GM21737 (cell line): ENCODE data around the gene CCDC192.

Experiments used
- ATAC-seq: cut with Tn5 transposase; IDR thresholded peaks from one replicate; pipeline ENCODE4 v1.9.1; 2021; ENCODE audit warnings: mild to moderate bottlenecking, moderate library complexity; ENCODE audit not compliant: unreplicated experiment

The CCDC192 gene

DNA sequence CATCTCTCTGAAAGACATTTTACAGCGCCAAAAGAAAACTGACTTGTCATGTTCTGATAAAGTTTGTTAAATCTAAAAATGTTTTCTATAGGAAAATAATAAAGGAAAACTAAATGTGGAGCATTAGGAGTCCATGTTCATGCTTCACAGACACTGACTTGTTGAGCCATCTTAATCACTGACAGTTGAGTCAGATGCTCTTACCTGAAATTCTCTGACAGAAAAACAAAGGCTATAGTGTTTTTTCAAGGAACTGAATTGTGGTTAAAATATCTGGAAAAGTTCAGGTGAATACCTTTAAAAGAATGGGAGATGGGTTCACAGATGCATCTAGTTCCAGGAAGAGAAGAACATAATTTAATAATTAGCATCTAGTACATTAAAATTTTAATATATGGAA lies 266.9 kb downstream of the CCDC192 start:
- no peak for ATAC-seq

DNA sequence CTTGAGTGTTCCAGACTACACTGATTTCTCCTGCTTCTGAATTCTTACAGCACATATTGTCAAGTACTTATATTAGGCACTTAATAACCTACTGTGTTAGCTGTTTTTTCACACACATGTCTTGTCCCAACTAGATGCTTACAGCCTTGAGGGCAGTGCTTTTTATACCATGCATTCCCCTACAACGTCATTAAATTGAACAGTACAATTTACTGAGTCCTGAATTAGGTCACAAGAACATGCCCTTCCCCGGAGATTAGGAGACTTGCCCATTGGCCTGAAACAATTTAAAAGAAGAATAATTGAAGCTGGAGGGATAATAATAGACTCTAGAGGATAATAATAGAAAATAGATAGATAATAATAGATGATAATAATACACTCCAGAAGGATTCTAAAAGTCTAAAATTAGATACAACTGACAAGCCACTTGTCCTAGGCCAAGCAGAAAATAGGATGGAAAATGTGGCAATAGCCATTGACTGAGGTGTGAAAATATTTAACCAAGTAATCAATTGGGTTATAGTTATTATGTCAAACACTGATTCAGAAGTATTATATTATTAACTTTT lies 267.7 kb downstream of the CCDC192 start:
- ATAC-seq, result no peak

DNA sequence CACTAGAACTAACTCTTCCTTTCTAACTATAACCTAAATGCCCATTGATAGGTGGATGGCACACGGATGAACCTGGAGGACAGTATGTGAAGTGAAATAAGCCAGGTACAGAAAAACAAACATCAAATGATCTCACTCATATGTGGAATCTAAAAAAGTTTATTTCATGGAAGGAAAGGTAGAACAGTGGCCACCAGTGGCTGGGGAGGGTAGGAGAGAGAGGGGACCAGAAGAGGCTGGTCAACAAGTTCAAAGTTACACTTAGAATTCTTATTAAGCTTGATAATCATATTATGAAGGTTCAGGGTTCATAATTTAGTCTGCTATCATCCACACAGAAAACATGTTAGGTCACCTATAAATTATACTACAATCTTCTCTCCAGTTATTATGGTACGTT lies 272.8 kb downstream of the CCDC192 start:
- ATAC-seq, result no peak

- no peak for ATAC-seq
Observed at GRCh38 chr5:127976525-127976924, 273.3 kb downstream of the CCDC192 start.

GRCh38 chr5:127976991-127977717 lies 274.0 kb downstream of the CCDC192 start:
- no peak for ATAC-seq

DNA sequence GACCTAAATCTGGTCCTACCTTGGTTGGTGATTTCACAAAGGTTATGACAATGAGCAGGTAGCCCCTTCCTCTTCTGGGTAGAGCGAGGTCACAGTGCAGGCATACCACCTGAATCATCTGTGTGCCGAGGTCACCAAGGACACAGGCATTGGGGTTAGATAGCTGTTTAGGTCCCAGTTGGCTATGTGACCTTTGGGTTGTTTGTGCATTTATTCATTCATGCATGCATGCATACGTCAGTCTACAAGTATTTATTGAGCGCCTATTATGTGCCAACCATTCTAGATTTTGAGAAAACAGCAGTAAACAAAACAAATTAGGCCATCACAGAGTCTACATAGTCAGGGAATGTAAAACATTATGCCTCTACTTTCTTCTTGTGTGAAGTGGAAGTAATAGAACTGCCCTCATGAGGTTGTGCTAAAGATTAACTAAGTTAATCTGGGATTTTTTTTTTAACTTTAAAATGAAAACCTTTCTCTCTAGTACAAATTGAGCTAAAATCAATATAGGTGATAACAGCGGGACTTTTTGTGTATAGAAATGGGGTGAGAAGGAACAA lies 275.6 kb downstream of the CCDC192 start:
- ATAC-seq, result no peak

- no peak for ATAC-seq
Observed at GRCh38 chr5:127979475-127979874, 276.3 kb downstream of the CCDC192 start.

- ATAC-seq, result no peak
Observed at GRCh38 chr5:127980843-127981242, 277.7 kb downstream of the CCDC192 start.

- ATAC-seq, result no peak
Observed at GRCh38 chr5:127981498-127981897, 278.3 kb downstream of the CCDC192 start.

DNA sequence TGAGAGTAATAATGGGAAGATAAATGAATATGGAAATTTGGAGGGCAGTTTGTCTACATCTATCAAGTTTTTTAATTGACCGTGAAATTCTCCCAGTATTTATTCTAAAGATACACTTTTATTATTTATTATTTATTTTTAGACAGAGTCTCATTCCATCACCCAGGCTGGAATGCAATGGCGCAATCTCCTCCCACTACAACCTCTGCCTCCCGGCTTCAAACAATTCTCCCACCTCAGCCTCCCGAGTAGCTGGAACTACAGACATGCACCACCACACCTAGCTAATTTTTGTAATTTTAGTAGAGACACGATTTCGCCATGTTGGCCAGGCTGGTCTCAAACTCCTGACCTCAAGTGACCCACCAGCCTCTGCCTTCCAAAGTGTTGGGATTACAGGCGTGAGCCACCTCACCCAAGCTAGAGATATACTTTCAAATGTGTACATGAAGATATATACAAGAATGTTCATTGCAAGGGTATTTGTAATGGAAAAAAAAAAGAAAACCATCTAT lies 282.7 kb downstream of the CCDC192 start:
- no peak for ATAC-seq

DNA sequence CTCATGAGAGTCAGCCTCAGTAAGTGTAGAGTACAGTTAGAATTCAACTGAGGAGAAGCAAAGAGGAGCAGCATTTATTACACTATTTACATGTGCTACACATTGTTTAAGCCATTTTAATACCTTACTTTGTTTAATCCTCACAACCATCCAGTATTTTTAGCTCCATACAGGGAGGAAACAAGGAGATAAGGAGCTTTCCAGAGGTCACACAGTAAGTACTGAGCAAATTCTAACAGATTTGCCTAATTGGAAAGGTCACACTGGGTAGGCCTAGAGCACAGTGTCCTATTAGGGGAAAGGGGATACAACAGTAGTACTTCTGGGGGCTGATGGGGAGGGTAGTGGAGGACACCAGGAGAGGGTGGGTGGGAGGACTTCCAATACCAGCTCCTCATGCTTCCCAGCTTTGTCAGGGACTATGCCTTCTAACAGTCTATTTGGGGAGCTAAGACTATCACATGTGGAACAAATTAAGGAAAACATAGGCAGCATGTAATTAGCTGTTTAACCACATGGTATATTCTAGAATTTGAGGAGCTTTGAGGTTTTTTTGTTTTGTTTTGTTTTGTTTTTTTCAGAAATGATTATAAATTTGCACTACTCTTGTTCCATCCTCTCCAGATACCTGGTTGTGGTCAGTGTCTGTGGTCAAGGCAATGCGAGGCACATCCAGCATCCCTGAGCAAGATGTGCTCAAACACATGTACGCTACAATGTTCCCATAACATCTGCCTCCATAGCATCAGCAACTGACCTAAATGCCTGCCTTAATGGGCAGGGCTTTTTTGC lies 284.4 kb downstream of the CCDC192 start:
- ATAC-seq, result no peak

- ATAC-seq, result no peak
Observed at GRCh38 chr5:127988146-127988760, 285.1 kb downstream of the CCDC192 start.
